Transverse colon (tissue), 4 donors: ENCODE data around the gene OPTC.

Experiments
- CTCF ChIP-seq, 5 experiments: fragments of 200-600 bp in 3 of 5; fragments of 450-650 bp in 2 of 5; sonication (generic) in 3 of 5; IDR thresholded peaks; 1 replicate in 2 of 5; 2 replicates in 3 of 5; pipeline ENCODE4 v1.5.1; 2016 to 2017; ENCODE audit warnings: antibody characterized with exemption in 5 of 5, inconsistent platforms in 3 of 5, mild to moderate bottlenecking in 2 of 5, moderate library complexity in 1 of 5
- EP300 ChIP-seq: sonication (generic); formaldehyde crosslinking; IDR thresholded peaks from one replicate; pipeline ENCODE4 v1.6.1; 2017; ENCODE audit warnings: antibody characterized with exemption, low read depth
- POLR2A ChIP-seq: fragments of 450-650 bp; IDR thresholded peaks from one replicate; pipeline ENCODE4 v1.6.1; 2016; ENCODE audit warnings: antibody characterized with exemption, mild to moderate bottlenecking, moderate library complexity
- POLR2AphosphoS5 ChIP-seq, 3 donors: sonication (generic); formaldehyde crosslinking; IDR thresholded peaks; one replicate each; pipeline ENCODE4 v1.6.1; 2016; ENCODE audit warnings: antibody characterized with exemption in 3 of 3

GRCh38 chr1:203555076-203555475, 61.1 kb downstream of the OPTC start:
- TF ChIP-seq EP300 (no peak), POLR2A (no peak), CTCF (IDR thresholded peaks at IDR 0.05) (no peak), POLR2AphosphoS5 (IDR thresholded peaks at IDR 0.05) (no peak)
